Coronary artery (tissue), 2 donors: ENCODE measurements around the gene ZNF500.

Experiments used
- DNase-seq: peaks from one replicate; pipeline ENCODE4 v3.0.0-alpha.2; 2017; ENCODE audit warnings: low spot score
- H3K27ac ChIP-seq, 2 donors: fragments of 200-600 bp; sonication (generic); one replicate each; pipeline ENCODE4 v1.5.1; 2016 to 2019
- H3K4me3 ChIP-seq: fragments of 200-600 bp; sonication (generic); 2 replicates; pipeline ENCODE4 v1.5.1; 2016; ENCODE audit warnings: mild to moderate bottlenecking, moderate library complexity
- CTCF ChIP-seq: fragments of 200-600 bp; sonication (generic); IDR thresholded peaks from one replicate; pipeline ENCODE4 v1.5.1; 2019; ENCODE audit warnings: antibody characterized with exemption

ZNF500 gene

GRCh38 chr16:4766875-4767628 lies at the start of gene ZNF500:
Gene ZNF500 (minus strand): TSS chr16:4767162. CDS start chr16:4765978, 1,184 bp downstream.
- peak; percentile 98 for DNase-seq
- Histone ChIP-seq H3K4me3 (peak within 1 kb of the TSS; percentile 93), H3K27ac (peak within 1 kb of the TSS; percentile 94)
- TF ChIP-seq CTCF = no peak

GRCh38 chr16:4814542-4815173 lies 47.7 kb upstream of the ZNF500 start:
- no peak for TF ChIP-seq CTCF
- Histone ChIP-seq H3K27ac (no peak overlapping the region), H3K4me3 (no peak overlapping the region)
- DNase-seq = no peak

- no peak for TF ChIP-seq CTCF
- Histone ChIP-seq H3K4me3 (no peak overlapping the region), H3K27ac (no peak overlapping the region)
- DNase-seq = no peak
Measured at GRCh38 chr16:4814046-4814445, 47.1 kb upstream of the ZNF500 start.

- no peak for TF ChIP-seq CTCF
- Histone ChIP-seq H3K27ac (no peak overlapping the region), H3K4me3 (no peak overlapping the region)
- no peak for DNase-seq
Measured at GRCh38 chr16:4813251-4814003, 46.5 kb upstream of the ZNF500 start.

GRCh38 chr16:4811773-4812172 lies 44.8 kb upstream of the ZNF500 start:
- no peak overlapping the region for H3K27ac ChIP-seq
- DNase-seq = no peak
- no peak overlapping the region for H3K4me3 ChIP-seq
- no peak for TF ChIP-seq CTCF

- TF ChIP-seq CTCF = no peak
- no peak for DNase-seq
- H3K27ac ChIP-seq = no peak overlapping the region
- H3K4me3 ChIP-seq = no peak overlapping the region
Measured at GRCh38 chr16:4811242-4811641, 44.3 kb upstream of the ZNF500 start.
